MM.1S (cell line): ENCODE results near the gene PRKAR1B.

ENCODE experiments used
- DNase-seq: peaks from one replicate; pipeline ENCODE4 v3.0.0-alpha.2; 2015
- H2AFZ ChIP-seq: fragments of 300-600 bp; sonication (generic); 2 replicates; pipeline ENCODE4 v1.6.0; 2016; ENCODE audit warnings: antibody characterized with exemption, low read length
- H3F3A ChIP-seq: fragments of 300-600 bp; sonication (generic); 2 replicates; pipeline ENCODE4 v1.6.1; 2016; ENCODE audit warnings: mild to moderate bottlenecking, antibody characterized with exemption, low read length, moderate library complexity, mixed read lengths; ENCODE audit not compliant: insufficient read depth
- H3K27ac ChIP-seq: fragments of 300-600 bp; sonication (generic); 2 replicates; pipeline ENCODE4 v1.5.1; 2016; ENCODE audit warnings: mild to moderate bottlenecking, low read length
- H3K27me3 ChIP-seq: fragments of 300-600 bp; sonication (generic); replicated peaks from 2 replicates; pipeline ENCODE4 v1.6.0; 2016; ENCODE audit warnings: low read length; ENCODE audit not compliant: insufficient read depth
- H3K36me3 ChIP-seq: fragments of 300-600 bp; sonication (generic); replicated peaks from 2 replicates; pipeline ENCODE4 v1.6.1; 2016; ENCODE audit warnings: mild to moderate bottlenecking, low read length, mixed read lengths; ENCODE audit not compliant: insufficient read depth
- H3K4me1 ChIP-seq: fragments of 300-600 bp; sonication (generic); 2 replicates; pipeline ENCODE4 v1.6.1; 2016; ENCODE audit warnings: low read length, mixed read lengths
- H3K4me2 ChIP-seq: fragments of 300-600 bp; sonication (generic); 2 replicates; pipeline ENCODE4 v1.6.0; 2016; ENCODE audit warnings: low read depth, low read length
- H3K4me3 ChIP-seq: fragments of 300-600 bp; sonication (generic); 2 replicates; pipeline ENCODE4 v1.5.1; 2016; ENCODE audit warnings: low read length, mixed read lengths
- H3K79me2 ChIP-seq: fragments of 300-600 bp; sonication (generic); 2 replicates; pipeline ENCODE4 v1.6.1; 2016; ENCODE audit warnings: mixed run types, low read length, mixed read lengths
- H3K9ac ChIP-seq: fragments of 300-600 bp; sonication (generic); 2 replicates; pipeline ENCODE4 v1.6.1; 2016; ENCODE audit warnings: low read length, mixed read lengths
- H3K9me2 ChIP-seq: fragments of 300-600 bp; sonication (generic); replicated peaks from 2 replicates; pipeline ENCODE4 v1.6.1; 2016; ENCODE audit warnings: mild to moderate bottlenecking, low read length, mixed read lengths; ENCODE audit not compliant: insufficient read depth
- H3K9me3 ChIP-seq: fragments of 300-600 bp; sonication (generic); replicated peaks from 2 replicates; pipeline ENCODE4 v1.6.1; 2016; ENCODE audit warnings: mild to moderate bottlenecking, low read length, mixed read lengths; ENCODE audit not compliant: insufficient read depth
- H4K20me1 ChIP-seq: fragments of 300-600 bp; sonication (generic); 2 replicates; pipeline ENCODE4 v1.6.1; 2016; ENCODE audit warnings: mild to moderate bottlenecking, low read length, moderate library complexity, mixed read lengths; ENCODE audit not compliant: insufficient read depth
- CTCF ChIP-seq: fragments of 300-600 bp; sonication (generic); IDR thresholded peaks from 2 replicates; pipeline ENCODE4 v1.5.1; 2016; ENCODE audit warnings: antibody characterized with exemption, low read length, mixed read lengths
- EZH2 ChIP-seq: fragments of 300-600 bp; sonication (generic); optimal IDR thresholded peaks from 2 replicates; pipeline ENCODE3; 2017; ENCODE audit warnings: low read depth, mild to moderate bottlenecking, antibody characterized with exemption, low read length, mixed read lengths
- EZH2phosphoT487 ChIP-seq: fragments of 300-600 bp; sonication (generic); IDR thresholded peaks from 2 replicates; pipeline ENCODE4 v1.6.1; 2018; ENCODE audit warnings: antibody characterized with exemption, low read length

The PRKAR1B gene

GRCh38 chr7:664997-665735 lies 61.9 kb downstream of the PRKAR1B start:
- TF ChIP-seq EZH2phosphoT487 (no peak), EZH2 (no peak), CTCF (no peak)

GRCh38 chr7:664402-664775 lies 62.7 kb downstream of the PRKAR1B start:
- H3K4me3 ChIP-seq, result no peak overlapping the region
- TF ChIP-seq EZH2phosphoT487, result no peak
- TF ChIP-seq EZH2, result no peak
- TF ChIP-seq CTCF, result no peak
- H3K79me2 ChIP-seq, result no peaks in the 10 kb centered on the region
- no peak overlapping the region for H3K4me2 ChIP-seq
- no peaks in the 10 kb centered on the region for H3K4me1 ChIP-seq
- H3F3A ChIP-seq, result no peaks in the 10 kb centered on the region
- no peaks in the 10 kb centered on the region for H3K9me2 ChIP-seq
- H2AFZ ChIP-seq, result no peak overlapping the region
- H3K27ac ChIP-seq, result no peak overlapping the region
- no peaks in the 10 kb centered on the region for H4K20me1 ChIP-seq
- H3K9ac ChIP-seq, result no peak overlapping the region
- no peaks in the 10 kb centered on the region for H3K9me3 ChIP-seq
- H3K27me3 ChIP-seq, result no peaks in the 10 kb centered on the region
- DNase-seq, result no peak
- no peaks in the 10 kb centered on the region for H3K36me3 ChIP-seq

More at GRCh38 chr7:664997-665735, 61.9 kb downstream of the PRKAR1B start:
- Histone ChIP-seq H3K4me3 (no peak overlapping the region), H3F3A (no peaks in the 10 kb centered on the region), H3K79me2 (no peaks in the 10 kb centered on the region), H3K9me3 (no peaks in the 10 kb centered on the region), H3K4me2 (no peak overlapping the region), H3K27me3 (no peaks in the 10 kb centered on the region), H3K9ac (no peak overlapping the region), H4K20me1 (no peaks in the 10 kb centered on the region), H3K36me3 (no peaks in the 10 kb centered on the region), H3K4me1 (no peaks in the 10 kb centered on the region), H3K9me2 (no peaks in the 10 kb centered on the region), H2AFZ (no peak overlapping the region), H3K27ac (no peak overlapping the region)
- DNase-seq, result no peak

GRCh38 chr7:662576-662975 lies 64.5 kb downstream of the PRKAR1B start:
- no peaks in the 10 kb centered on the region for H3K79me2 ChIP-seq
- H3K4me3 ChIP-seq, result no peak overlapping the region
- H2AFZ ChIP-seq, result no peak overlapping the region
- H3K9me3 ChIP-seq, result no peaks in the 10 kb centered on the region
- no peaks in the 10 kb centered on the region for H3K36me3 ChIP-seq
- H3K4me1 ChIP-seq, result no peaks in the 10 kb centered on the region
- DNase-seq, result no peak
- TF ChIP-seq EZH2phosphoT487 (no peak), CTCF (no peak), EZH2 (no peak)
- no peaks in the 10 kb centered on the region for H3K9me2 ChIP-seq
- no peaks in the 10 kb centered on the region for H4K20me1 ChIP-seq
- no peaks in the 10 kb centered on the region for H3F3A ChIP-seq
- H3K27ac ChIP-seq, result no peak overlapping the region
- H3K9ac ChIP-seq, result no peak overlapping the region
- no peaks in the 10 kb centered on the region for H3K27me3 ChIP-seq
- H3K4me2 ChIP-seq, result no peak overlapping the region
